NK-92 (cell line): ENCODE measurements around the gene CYBB.

Experiments
- DNase-seq: peaks from one replicate; lab custom pipeline; 2025; ENCODE audit not compliant: unreplicated experiment; lab: John Stamatoyannopoulos, UW

CYBB gene

DNA sequence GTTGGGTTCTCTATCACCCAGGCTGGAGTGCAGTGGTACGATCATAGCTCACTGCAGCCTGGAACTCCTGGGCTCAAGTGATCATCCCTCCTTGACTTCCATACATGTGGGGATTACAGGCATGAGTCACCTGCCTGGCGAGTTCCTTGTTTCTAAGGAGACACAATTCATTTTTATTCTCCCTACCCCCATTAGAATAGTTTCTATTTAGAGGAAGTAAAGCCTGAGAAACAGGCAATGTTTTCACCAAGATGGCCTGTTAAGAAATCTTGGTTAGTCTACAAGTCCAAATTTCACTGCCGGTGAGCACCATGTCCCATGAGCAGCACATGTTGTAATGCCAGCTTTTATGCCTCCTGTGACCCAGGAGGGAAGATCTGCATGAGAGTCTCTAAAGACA lies 5.7 kb downstream of the CYBB start:
- DNase-seq = no peak

DNA sequence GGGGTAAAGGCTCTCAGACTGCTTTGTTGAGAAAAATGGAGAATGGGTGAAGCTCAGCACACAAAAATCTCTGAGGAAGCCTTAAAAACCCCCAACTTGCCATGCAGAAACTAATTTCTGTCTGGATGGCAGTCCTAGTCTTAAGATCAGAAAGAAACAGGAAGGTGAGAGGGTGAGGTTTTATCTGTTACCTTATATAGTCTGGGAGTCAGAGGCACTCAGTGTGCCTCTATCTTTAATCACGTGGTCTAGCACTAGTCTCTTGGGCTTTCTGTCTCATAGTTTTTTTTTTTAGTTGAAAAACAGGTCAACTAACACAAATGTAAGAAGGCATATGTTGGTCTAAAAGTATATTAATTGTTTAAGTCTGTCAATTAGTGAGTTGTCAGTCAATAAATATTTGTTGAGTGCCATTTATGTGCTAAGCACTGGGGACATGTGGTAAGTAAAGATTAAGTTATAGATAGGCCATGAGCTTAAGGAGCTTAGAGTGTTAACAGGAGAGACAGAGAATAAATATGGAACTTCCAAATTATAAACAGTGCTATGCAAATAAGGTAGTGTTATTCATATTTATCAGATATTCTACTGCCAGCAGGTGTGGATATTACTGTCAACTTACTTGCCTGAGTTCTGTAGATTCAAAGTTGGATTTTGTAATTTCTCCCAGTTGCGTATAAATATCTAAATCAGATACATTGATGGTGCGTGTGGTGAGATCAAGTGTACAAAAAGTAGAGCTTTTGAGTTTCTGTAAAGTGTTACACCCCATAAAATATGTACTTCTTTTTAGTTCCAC lies 7.0 kb downstream of the CYBB start:
- DNase-seq = no peak

DNA sequence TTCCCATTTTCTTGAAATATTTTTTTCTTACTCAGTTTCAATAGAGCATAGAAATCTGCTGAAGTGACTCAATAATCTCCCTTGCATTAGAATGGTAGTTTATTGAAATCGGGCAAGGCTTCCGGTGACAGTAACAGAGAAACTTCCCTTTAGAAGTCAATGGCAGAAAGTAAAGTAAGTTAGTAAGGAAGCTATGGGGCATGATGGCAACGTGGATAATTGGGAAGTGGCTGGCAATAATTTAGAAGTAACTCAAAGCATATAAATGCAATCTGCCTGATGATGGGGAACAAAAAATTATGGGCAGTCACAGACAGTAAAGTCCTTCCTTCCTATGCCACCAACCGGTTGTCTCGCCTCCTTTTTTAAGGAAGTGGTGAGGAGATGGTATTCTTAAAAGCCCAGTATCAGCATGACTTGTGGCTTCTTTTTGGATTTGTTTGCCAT lies 7.6 kb downstream of the CYBB start:
- no peak for DNase-seq

DNA sequence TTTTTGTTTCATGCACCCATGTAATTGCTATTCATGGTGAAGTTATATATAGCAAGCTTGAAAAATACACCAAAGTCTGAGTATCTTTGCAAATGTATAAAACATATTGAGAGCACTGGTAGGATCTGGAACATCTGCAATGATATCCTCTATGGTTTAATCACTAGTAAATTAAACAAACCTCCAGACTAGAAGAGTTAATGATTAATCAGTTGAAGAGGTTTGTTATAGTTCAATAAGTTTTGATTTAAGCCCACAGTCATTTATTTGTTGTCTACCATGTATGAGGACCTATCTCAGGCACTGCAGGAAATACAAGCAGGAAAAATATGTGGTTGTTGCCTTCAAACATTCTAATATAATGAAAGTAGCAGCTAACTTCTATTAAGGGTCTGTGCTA lies 16.5 kb downstream of the CYBB start:
- no peak for DNase-seq

DNA sequence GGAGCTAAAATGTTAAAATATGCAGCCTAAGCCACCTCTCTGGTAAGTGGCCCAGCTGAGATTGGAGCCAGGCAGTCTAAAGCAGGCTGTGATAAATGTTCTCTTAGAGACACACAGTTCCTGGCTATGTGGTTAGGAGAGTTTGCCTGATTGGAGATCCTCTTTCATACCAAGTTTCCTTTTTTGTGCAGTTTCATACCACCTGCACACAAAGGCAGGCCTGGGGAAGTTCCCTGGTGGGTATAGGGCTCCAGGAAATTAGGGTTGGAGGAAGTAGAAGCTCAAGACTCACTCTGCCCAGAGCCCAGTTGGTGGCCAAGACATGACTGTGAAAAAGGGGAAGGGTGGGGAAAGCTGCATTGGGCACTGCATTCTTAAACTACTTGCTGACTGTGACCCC lies 16.9 kb downstream of the CYBB start:
- no peak for DNase-seq

DNA sequence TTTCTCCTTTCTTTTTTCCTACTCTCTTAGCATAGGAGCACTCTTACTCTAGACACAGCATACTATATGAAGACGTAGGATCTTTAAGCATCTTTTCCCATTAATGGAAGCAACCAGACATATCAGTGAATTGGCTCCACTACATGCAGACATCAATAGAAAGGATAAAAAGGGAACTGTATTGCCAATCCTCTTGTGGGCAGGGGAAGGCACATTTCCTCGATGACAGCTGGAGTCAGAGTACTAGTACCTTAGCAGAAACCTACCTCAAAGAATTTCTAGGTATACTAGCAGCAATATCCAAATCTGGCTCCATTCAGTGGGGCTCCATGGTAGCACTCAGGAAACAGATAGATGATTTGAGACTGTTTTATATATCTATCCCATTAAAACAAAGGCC lies 20.1 kb downstream of the CYBB start:
- DNase-seq = no peak

DNA sequence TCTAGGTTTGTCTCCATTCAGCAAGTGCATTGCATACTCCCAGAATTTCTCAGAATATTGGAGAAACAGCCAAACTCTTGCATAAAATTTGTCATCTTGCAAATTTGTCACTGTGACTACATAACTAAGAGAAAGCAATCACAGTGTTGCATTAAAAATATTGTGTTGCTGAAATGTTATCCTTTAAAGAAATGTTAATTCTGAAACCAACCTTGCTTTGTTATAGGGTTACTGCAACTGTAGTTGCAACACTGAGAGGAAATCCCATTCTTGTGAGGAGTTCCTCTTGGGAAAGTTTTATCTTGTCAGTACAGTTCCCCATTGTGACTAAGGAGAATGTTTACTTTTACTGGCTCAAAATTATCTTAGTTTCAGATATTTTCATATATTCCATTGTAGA lies 20.9 kb downstream of the CYBB start:
- DNase-seq = no peak

DNA sequence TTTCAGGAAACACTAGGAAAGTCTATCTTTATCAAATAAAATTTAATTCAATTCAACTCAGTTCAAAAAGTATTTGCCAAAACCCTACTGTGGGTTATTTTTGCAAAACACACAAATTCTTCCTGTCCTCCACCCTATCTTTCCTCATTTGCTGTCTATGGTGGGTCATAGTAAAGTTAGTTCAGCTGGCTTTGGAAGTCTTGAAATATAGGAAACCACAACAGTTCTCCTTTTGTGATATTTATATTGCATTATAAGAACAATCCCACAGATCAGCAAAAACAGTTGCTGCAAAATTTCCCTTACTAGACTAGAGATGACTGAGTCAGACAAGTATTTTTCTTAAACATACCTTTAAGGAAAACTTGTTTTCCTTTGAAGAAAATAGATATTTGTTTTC lies 22.2 kb downstream of the CYBB start:
- DNase-seq = no peak

DNA sequence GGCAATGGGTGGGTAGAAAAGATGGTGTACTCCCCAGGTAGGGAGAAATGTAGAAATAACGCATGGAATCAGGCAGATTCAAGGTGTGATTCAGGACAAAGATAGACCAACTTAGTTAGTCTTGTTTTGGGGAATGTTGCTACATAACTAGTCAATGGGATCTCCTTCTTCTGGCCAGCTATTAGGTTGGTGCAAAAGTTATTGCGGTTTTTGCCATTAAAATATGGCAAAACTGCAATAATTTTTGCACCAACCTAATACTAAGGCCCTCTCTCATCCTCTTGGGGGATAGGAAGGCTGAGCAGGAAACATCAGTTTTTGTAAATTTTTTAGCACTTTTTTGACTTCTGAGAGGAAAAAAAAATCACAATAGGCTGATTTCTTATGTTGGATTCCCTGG lies 23.2 kb downstream of the CYBB start:
- no peak for DNase-seq

DNA sequence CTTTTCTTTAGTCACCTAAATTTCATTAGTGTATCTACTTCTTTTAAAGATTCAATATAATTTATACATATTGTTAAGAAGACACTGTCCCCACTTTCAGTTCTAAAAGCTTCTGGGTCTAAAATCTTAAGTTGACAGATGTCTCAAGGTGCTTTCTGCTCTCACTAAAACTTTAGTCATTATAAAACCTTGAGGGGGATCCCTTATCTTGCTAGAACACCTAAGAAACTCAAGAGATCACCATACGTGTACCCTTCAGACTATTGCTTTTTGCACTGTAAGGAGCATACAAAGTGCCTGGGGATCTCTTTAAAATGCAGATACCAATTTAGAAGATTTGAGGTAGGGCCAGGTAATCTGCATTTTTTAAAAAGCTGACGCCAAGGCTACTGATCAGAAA lies 30.1 kb downstream of the CYBB start:
- DNase-seq = no peak

DNA sequence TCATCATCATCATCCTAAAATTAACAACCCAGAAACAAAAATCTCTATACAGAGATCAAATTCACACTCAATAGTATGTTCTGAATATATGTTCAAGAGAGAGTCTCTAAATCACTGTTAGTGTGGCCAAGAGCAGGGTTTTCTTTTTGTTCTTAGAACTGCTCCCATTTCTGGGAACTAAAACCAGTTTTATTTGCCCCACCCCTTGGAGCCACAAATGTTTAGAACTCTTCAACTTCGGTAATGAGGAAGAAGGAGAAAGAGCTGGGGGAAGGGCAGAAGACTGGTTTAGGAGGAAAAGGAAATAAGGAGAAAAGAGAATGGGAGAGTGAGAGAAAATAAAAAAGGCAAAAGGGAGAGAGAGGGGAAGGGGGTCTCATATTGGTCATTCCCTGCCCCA lies 32.3 kb downstream of the CYBB start:
- no peak for DNase-seq

DNA sequence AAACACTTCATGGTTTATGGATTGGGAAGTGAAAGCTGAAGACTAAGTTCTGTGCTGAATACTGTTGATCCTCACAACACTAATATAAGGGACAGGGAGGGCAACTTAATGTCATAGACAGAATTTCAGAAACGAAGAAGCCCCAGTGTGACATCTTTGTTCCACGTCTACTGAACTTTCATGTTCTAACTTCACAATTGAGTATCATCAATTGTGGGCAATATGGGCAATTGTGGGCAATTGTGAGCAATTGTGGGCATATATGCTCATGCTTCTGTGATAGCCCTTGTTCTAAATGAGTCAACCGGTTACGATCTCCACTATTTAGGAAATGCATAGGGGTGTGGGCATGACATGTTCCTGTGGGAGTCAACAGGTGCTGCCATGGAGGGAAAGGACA lies 33.7 kb downstream of the CYBB start:
- DNase-seq = no peak

DNA sequence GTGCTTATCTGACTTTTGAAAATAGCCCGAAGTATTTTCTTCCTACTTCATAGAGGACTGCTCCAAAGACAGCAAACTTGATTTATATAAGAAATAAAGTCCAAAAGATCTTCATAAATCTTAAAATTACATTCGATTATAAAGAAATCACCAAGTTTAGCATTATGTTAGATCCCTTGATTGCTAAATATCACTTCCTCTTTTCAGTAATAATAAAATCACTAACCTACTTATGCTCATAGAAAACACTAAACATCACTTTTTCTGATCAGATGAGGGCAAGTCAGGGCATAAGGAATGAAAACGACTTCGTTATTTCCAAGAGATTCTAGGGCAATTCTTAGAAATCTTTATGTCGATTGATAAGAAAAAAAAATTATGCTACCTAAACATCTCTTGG lies 35.5 kb downstream of the CYBB start:
- DNase-seq = no peak

DNA sequence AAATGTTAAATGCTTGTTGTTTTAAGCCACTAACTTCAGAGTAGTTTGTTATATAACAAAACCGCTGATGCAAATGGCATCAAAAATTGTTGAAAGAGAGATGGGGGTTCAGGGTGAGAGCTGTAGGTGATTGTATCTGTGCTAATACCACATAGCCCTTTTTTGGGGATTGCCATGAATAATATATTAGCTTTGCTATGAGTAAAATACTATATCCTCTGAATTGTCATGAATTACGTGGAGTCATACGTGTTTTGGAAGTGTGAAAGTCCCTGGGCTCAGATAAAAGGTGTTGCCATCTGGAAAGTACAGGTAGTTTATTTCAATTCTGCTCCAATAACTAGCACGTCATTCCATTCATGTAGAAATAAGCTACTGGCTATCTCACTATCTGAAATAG lies 36.9 kb downstream of the CYBB start:
- DNase-seq = no peak

DNA sequence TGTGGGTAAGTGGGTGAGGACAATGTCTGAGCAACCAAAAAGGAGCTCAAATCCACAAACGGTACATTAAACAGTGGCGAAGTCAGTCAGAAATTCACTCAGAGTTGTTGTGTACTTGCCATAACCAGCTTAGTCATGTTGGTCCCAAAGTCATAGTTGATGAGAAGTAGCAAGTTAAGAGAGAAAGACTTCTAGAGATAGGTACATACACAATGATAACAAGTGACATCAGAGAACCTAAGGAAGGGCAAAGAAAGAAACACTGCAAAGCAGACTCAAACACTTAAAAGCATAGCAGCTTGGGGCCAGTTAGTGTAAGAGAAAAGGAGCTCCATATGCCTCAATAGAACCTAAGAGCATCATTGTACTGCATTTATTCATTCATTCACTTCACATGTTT lies 37.3 kb downstream of the CYBB start:
- no peak for DNase-seq

DNA sequence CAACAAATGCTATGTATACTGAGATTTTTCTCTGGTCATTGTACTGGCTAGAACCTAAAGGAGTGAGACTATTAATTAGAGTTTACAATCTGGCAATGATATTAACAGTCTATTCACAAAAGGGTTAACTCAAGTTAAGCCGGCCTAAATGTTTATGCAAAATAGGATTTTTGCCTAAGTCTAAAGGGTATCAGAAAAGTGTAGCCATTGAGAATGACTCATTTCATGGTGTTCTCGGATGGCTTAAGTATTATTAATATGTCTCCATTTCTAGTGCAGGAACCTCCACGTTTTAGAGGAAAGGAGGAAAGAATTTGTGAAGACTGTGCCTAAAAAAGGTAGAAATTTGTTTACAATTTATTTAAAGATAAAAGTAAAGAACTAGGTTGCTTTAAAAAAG lies 37.7 kb downstream of the CYBB start:
- DNase-seq = no peak

DNA sequence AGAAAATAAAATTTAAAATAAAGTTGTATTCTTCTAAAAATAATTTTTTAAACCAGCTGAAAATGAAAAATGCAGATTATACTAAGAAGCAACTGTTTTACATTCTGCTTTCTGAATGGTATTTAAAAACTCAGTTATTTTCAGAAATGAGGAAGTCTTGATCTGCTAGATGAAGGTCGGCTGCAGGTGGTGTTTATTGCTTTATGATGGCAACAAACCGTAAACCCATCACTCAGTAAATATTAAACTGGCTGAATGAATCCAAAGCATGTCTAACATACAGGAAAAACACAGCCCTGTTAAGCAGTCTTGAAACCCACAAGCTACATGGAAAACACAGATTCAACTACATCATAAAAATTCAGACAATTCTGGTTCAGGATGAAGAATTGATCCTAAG lies 38.2 kb downstream of the CYBB start:
- no peak for DNase-seq

DNA sequence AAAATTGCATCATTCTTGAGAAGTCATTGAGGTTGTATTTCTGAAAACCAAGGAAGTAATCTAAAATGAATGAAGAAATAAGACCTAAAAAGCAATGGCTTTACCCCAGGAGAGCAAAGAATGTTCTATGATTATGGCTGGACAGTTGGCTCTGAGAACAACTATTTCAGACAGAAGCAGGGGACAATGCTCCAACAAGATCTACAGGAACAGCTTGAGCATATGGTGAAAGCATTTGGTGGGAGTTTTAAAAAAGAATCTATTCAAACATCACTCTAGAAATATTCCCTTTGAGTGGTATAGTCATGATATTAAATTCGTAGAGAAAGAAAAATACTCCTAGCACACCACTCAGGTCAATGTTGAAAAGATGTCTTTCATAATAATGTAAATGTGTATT lies 40.8 kb downstream of the CYBB start:
- DNase-seq = no peak

DNA sequence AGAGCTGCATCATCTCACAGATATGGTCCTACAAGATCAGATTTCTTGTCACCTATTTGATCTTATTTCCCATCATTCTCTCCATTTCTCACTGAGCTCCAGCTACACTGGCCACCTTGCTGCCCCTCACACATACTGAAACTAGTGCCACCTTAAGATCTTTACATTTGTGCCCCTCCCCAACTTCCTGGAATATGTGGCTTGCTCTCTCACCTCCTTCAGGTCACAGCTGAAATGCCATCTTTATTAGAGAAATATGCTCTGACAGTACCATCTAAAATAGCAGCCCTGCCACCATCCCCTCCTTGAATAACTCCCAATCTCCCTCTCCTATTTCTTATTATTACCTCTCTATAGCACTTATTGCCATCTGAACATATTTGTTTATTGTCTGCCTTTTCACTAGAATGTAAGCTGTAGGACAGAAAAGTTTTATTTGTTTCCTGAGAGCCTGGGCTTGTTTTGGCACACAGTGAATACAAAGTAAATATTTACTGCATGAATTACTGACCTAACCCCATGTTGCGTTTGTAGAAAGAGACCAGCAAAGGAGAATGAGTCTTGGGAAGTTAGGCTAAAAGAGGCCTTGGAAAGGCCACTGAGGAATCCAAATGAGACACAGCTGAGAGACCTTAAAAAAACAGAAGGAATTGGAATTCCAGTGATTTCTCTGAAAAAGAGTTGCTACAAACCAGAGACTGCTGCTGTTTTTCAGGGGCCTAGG lies 44.8 kb downstream of the CYBB start:
- DNase-seq = no peak

DNA sequence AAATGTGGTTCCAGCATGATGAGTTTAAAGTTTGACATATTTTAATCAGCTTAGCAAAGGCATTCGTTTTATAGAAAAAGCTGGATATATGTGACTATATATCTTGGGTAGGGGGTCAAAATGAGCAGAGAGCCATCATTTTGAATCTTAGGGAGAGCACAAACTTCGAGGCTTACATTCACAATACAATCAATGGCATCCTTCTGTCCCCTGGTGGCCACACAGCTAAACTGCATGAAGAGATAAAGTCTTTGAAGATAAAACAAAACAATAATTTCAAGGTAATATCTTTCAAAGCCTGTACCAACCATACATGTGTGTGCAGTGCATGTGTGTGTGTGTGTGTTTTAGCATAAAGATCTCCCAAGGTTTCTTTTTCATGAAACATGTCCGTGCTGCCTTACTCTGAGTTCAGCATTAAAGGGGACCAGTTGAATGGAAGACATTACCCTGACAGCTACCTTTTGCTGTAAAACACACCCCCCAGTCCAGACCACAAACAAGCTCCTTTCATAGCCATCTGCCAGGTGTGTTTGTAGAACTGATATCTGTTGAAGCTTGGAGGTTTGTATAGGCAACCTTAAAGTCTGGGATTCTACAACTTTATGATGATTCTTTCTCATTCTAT lies 45.5 kb downstream of the CYBB start:
- no peak for DNase-seq

DNA sequence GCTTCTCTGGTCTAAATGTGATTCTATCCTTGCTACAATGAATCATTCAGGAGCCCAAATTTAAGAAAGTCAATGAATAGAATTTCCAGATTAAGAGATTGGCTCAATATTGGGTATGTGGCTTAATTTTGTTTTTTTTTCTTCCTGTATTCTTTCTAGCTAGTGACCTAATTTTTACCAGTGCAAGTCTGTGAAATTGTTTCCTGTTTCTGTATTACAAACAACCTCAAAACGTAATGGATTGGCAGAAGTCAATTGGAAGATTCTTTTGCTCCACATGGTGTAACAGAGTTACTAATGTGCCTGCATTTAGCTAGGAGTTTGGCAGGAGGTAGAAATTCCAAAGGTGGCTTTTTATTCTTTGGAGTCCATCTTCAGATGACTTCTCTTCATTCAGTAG lies 49.9 kb downstream of the CYBB start:
- DNase-seq = no peak

DNA sequence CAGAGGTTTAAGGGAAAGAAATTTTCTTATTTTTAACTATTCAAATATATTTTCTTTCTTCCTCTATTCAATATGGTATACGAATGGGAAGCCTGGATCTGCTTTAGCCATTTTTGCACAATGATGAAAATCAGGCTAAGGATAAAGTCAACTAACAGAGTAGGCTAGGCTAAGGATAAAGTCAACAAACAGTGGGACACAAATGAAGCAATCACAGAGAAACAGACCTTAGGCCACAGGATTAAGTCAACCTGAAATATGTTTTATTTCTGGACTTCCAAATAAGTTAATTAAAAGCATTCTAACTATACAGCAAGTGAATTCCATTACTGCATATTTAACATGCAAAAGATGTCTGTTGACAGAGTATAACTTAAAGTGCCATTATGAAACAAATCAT lies 50.5 kb downstream of the CYBB start:
- no peak for DNase-seq
